IMR-90 (cell line): ENCODE results near the gene ADGRG3. TPM values are rescaled to one million over a fixed set of nuclear protein-coding genes. Genes with fewer than 3 reads are reported as not detected.

Experiments used
- ATAC-seq: fragments of 200-7000 bp; cut with Tn5 transposase; 2 replicates; pipeline ENCODE4 v1.9.1; 2020; ENCODE audit warnings: low read depth, mild to moderate bottlenecking, moderate library complexity
- BruUV-seq: library from RNA; stranded (reverse); fragments of 400-500 nt; replicated peaks from 2 replicates; lab custom pipeline; 2021; lab: Mats Ljungman, UMichigan
- CTCF ChIA-PET: fragments of 300-600 bp; formaldehyde crosslinking; extraction: SDS; loops from one replicate; lab custom pipeline; 2021; ENCODE audit warnings: antibody characterized with exemption; lab: Yijun Ruan, JAX
- POLR2A ChIA-PET: fragments of 300-600 bp; sonication (Branson Sonifier 250); formaldehyde crosslinking; loops from one replicate; lab custom pipeline; 2022; ENCODE audit warnings: antibody characterized with exemption; ENCODE audit not compliant: unreplicated experiment; lab: Charles Lee
- DNase-seq: peaks from one replicate; pipeline ENCODE4 v3.0.0; 2013
- H2AFZ ChIP-seq: replicated peaks from 2 replicates; pipeline ENCODE3; 2013; ENCODE audit warnings: low read length, mild to moderate bottlenecking; ENCODE audit not compliant: poor library complexity
- H2AK5ac ChIP-seq: 2 replicates; pipeline ENCODE4 v1.6.1; 2013; ENCODE audit warnings: low read depth, low read length, inconsistent platforms
- H2AK9ac ChIP-seq: replicated peaks from 2 replicates; pipeline ENCODE3; 2013; ENCODE audit warnings: mild to moderate bottlenecking, low read depth, low read length, moderate library complexity; ENCODE audit not compliant: poor library complexity
- H2BK120ac ChIP-seq: 2 replicates; pipeline ENCODE4 v1.6.1; 2013; ENCODE audit warnings: low read depth, low read length, inconsistent platforms
- H2BK15ac ChIP-seq: 3 replicates; pipeline ENCODE4 v1.6.1; 2013; ENCODE audit warnings: low read depth, low read length, inconsistent platforms
- H2BK20ac ChIP-seq: 2 replicates; pipeline ENCODE4 v1.6.1; 2013; ENCODE audit warnings: low read depth, mild to moderate bottlenecking, inconsistent platforms, low read length, moderate library complexity
- H2BK5ac ChIP-seq: 2 replicates; pipeline ENCODE4 v1.6.1; 2013; ENCODE audit warnings: mild to moderate bottlenecking, low read depth, low read length, inconsistent platforms; ENCODE audit not compliant: poor library complexity, severe bottlenecking
- H3K14ac ChIP-seq: replicated peaks from 2 replicates; pipeline ENCODE4 v1.6.1; 2013; ENCODE audit warnings: low read depth, low read length, inconsistent platforms
- H3K18ac ChIP-seq: 2 replicates; pipeline ENCODE4 v1.6.1; 2013; ENCODE audit warnings: low read depth, low read length, control low read depth
- H3K23ac ChIP-seq: 2 replicates; pipeline ENCODE4 v1.6.1; 2013; ENCODE audit warnings: low read depth, low read length, inconsistent platforms
- H3K27ac ChIP-seq: 2 replicates; pipeline ENCODE4 v1.5.1; 2013; ENCODE audit warnings: mild to moderate bottlenecking, control low read depth, low read length; ENCODE audit not compliant: insufficient read depth
- H3K27me3 ChIP-seq: 2 replicates; pipeline ENCODE4 v1.6.1; 2013; ENCODE audit warnings: low read length; ENCODE audit not compliant: control insufficient read depth, insufficient read depth
- H3K36me3 ChIP-seq: 2 replicates; pipeline ENCODE4 v1.6.1; 2013; ENCODE audit warnings: low read length, mixed read lengths; ENCODE audit not compliant: control insufficient read depth, insufficient read depth
- H3K4ac ChIP-seq: 2 replicates; pipeline ENCODE4 v1.6.1; 2013; ENCODE audit warnings: low read depth, low read length, inconsistent platforms
- H3K4me1 ChIP-seq: 2 replicates; pipeline ENCODE4 v1.6.1; 2013; ENCODE audit warnings: low read length, mixed read lengths; ENCODE audit not compliant: control insufficient read depth, insufficient read depth
- H3K4me2 ChIP-seq: 2 replicates; pipeline ENCODE4 v1.6.1; 2013; ENCODE audit warnings: low read depth, mild to moderate bottlenecking, control low read depth, low read length, moderate library complexity
- H3K4me3 ChIP-seq: 2 replicates; pipeline ENCODE4 v1.5.1; 2013; ENCODE audit warnings: low read depth, mild to moderate bottlenecking, control low read depth, low read length, moderate library complexity; ENCODE audit not compliant: insufficient read depth
- H3K56ac ChIP-seq: 2 replicates; pipeline ENCODE4 v1.6.1; 2013; ENCODE audit warnings: low read length, inconsistent platforms; ENCODE audit not compliant: insufficient read depth; ENCODE audit errors: extremely low read depth
- H3K79me1 ChIP-seq, 2 experiments: 2 replicates each; pipeline ENCODE4 v1.6.1; 2013; ENCODE audit warnings: low read length in 2 of 2, inconsistent platforms in 1 of 2, low read depth in 1 of 2
- H3K9ac ChIP-seq: 2 replicates; pipeline ENCODE4 v1.6.1; 2013; ENCODE audit warnings: low read depth, low read length, control low read depth
- H3K9me1 ChIP-seq: 2 replicates; pipeline ENCODE4 v1.6.1; 2013; ENCODE audit warnings: low read length, inconsistent platforms; ENCODE audit not compliant: insufficient read depth
- H3K9me3 ChIP-seq: 2 replicates; pipeline ENCODE4 v1.6.1; 2013; ENCODE audit warnings: low read length; ENCODE audit not compliant: control insufficient read depth, insufficient read depth
- H4K20me1 ChIP-seq: 2 replicates; pipeline ENCODE4 v1.6.1; 2013; ENCODE audit warnings: low read length, inconsistent platforms; ENCODE audit not compliant: insufficient read depth
- H4K5ac ChIP-seq: 2 replicates; pipeline ENCODE4 v1.6.1; 2013; ENCODE audit warnings: mild to moderate bottlenecking, low read depth, low read length, control low read depth
- H4K8ac ChIP-seq, 2 experiments: 2 replicates each; pipeline ENCODE4 v1.6.1; 2013; ENCODE audit warnings: low read depth in 2 of 2, low read length in 2 of 2, control low read depth in 1 of 2, inconsistent platforms in 1 of 2
- H4K91ac ChIP-seq: 2 replicates; pipeline ENCODE4 v1.6.1; 2013; ENCODE audit warnings: low read depth, low read length, inconsistent platforms; ENCODE audit not compliant: insufficient read depth
- BHLHE40 ChIP-seq: fragments of 150-350 bp; IDR thresholded peaks from 2 replicates; pipeline ENCODE4 v1.6.1; 2016; ENCODE audit warnings: mild to moderate bottlenecking, low read depth, low read length
- CEBPB ChIP-seq: IDR thresholded peaks from 2 replicates; pipeline ENCODE4 v1.6.1; 2012; ENCODE audit warnings: low read depth, low read length, improper control_type of control experiment
- CHD1 ChIP-seq: IDR thresholded peaks from 2 replicates; pipeline ENCODE4 v1.6.1; 2012; ENCODE audit warnings: low read depth, low read length, improper control_type of control experiment
- MAFK ChIP-seq: IDR thresholded peaks from 2 replicates; pipeline ENCODE4 v1.6.1; 2012; ENCODE audit warnings: low read depth, low read length, improper control_type of control experiment
- MAZ ChIP-seq: IDR thresholded peaks from 2 replicates; pipeline ENCODE4 v1.6.1; 2012; ENCODE audit warnings: low read depth, mild to moderate bottlenecking, low read length, improper control_type of control experiment, moderate library complexity, borderline replicate concordance
- MXI1 ChIP-seq: IDR thresholded peaks from 2 replicates; pipeline ENCODE4 v1.6.1; 2012; ENCODE audit warnings: low read depth, mild to moderate bottlenecking, low read length, moderate library complexity, borderline replicate concordance
- NFE2L2 ChIP-seq: fragments of 150-350 bp; IDR thresholded peaks from 2 replicates; pipeline ENCODE4 v1.6.1; 2016; ENCODE audit warnings: low read depth, mild to moderate bottlenecking, low read length
- POLR2A ChIP-seq: IDR thresholded peaks from 2 replicates; pipeline ENCODE4 v1.6.1; 2012; ENCODE audit warnings: mild to moderate bottlenecking, low read depth, low read length
- RAD21 ChIP-seq: IDR thresholded peaks from 2 replicates; pipeline ENCODE4 v1.6.1; 2012; ENCODE audit warnings: low read length, improper control_type of control experiment
- RCOR1 ChIP-seq: IDR thresholded peaks from 2 replicates; pipeline ENCODE4 v1.6.1; 2012; ENCODE audit warnings: mild to moderate bottlenecking, low read length, improper control_type of control experiment; ENCODE audit not compliant: insufficient replicate concordance
- RFX5 ChIP-seq: IDR thresholded peaks from 2 replicates; pipeline ENCODE4 v1.8.0; 2012; ENCODE audit warnings: low read depth, mild to moderate bottlenecking, low read length, moderate library complexity
- SMC3 ChIP-seq: fragments of 150-350 bp; IDR thresholded peaks from 2 replicates; pipeline ENCODE4 v1.6.1; 2016; ENCODE audit warnings: low read depth, mild to moderate bottlenecking, antibody characterized with exemption, low read length, moderate library complexity
- WGBS, 2 experiments: methylation state at CpG; one replicate each; pipeline versions ENCODE4 v1.1.5 to v1.1.7; 2013; ENCODE audit warnings: missing lambda C conversion rate in 2 of 2; ENCODE audit not compliant: insufficient read length in 1 of 2; ENCODE audit errors: extremely low coverage in 2 of 2; 5-methylcytosine and 5-hydroxymethylcytosine counted together
- dilution Hi-C: fragments of 300-500 bp; cut with HindIII; formaldehyde crosslinking; loops from one replicate; pipeline ENCODE4 v1.14.3; 2018; ENCODE audit warnings: low sequenced_read_pairs; ENCODE audit not compliant: unreplicated experiment
- in situ Hi-C: fragments of 300-500 bp; cut with MboI; formaldehyde crosslinking; loops from 3 replicates; pipeline ENCODE4 v1.14.3; 2019; ENCODE audit warnings: low sequenced_read_pairs, inconsistent platforms, mixed read lengths
- intact Hi-C: fragments of 100-400 bp; cut with micrococcal nuclease; formaldehyde crosslinking; loops from 2 replicates; pipeline ENCODE4 v1.10.0; 2022
- polyA plus RNA-seq, 3 experiments: library from polyadenylated mRNA; depleted of rRNA; stranded (reverse); fragments of >200 nt; gene quantifications; 2 replicates each; pipeline ENCODE4 v1.2.3, GENCODE V29; 2012; ENCODE audit warnings: low replicate concordance in 1 of 3
- total RNA-seq: library from RNA; depleted of rRNA; stranded (reverse); fragments of >200 nt; gene quantifications from 2 replicates; pipeline ENCODE4 v1.2.3, GENCODE V29; 2012
- TF ChIP-seq, protein P1 (sequence below): fragments of 150-350 bp; IDR thresholded peaks from 2 replicates; pipeline ENCODE4 v1.6.1; 2016; ENCODE audit warnings: low read depth, mild to moderate bottlenecking, low read length, moderate library complexity, borderline replicate concordance
- TF ChIP-seq, protein P2 (sequence below): conservative IDR thresholded peaks from 2 replicates; pipeline ENCODE4 v1.5.1; 2012; ENCODE audit warnings: mild to moderate bottlenecking, low read depth, low read length, improper control_type of control experiment
- TF ChIP-seq, protein P3 (sequence below): fragments of 150-350 bp; IDR thresholded peaks from 2 replicates; pipeline ENCODE4 v1.6.1; 2017; ENCODE audit warnings: mild to moderate bottlenecking, antibody characterized with exemption, low read length, low read depth

Gene ADGRG3
- total and polyA plus RNA-seq, 2 of the 4 experiments (the other 2 are of a cell fraction) = not detected

DNA sequence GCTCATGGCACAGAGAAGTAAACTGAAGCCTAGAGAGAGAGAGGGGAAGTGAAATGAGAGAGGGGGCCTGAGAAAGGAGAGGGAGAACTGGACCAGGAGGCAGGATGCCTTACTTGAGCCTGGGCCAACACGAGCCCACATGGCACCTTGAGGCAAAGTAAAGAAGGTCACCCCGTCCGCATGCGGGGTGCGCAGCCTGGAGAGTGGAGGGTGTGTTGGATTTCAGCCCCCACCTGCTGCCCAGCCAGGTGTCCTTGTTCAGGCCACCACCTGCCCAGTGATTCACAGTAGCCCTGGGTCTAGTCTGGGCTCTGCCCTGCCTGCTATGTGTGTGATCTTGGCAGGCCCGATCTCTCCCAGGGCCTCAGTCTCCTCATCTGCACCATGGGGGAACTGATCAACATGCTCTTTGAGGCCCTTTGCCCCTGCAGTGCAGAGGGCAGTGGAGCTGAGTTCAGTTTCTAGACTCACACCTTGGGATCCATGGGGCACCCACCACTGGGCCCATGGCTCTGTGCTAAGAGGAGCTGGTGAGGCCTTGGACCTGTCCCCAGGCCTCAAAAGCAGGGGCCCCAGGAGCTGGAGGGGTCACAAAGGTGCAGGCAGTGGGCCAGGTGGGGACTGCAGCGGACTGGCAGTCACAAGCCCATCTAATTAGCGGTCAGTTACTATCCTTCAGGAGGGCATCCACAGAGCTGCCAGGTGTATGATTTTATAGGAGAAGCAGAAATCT, 16.7 kb downstream of the ADGRG3 start:
- BruUV-seq = no TSS peak
- TF ChIP-seq BHLHE40 = no peak
- TF ChIP-seq NFE2L2 = no peak
- no peak for TF ChIP-seq RCOR1
- TF ChIP-seq CHD1 = no peak
- no peak for TF ChIP-seq MAFK
- no peak for TF ChIP-seq MXI1
- no peak for TF ChIP-seq CEBPB
- TF ChIP-seq MAZ = no peak
- TF ChIP-seq RAD21 = no peak
- TF ChIP-seq RFX5 = no peak
- TF ChIP-seq POLR2A = no peak
- TF ChIP-seq, protein P1, sequence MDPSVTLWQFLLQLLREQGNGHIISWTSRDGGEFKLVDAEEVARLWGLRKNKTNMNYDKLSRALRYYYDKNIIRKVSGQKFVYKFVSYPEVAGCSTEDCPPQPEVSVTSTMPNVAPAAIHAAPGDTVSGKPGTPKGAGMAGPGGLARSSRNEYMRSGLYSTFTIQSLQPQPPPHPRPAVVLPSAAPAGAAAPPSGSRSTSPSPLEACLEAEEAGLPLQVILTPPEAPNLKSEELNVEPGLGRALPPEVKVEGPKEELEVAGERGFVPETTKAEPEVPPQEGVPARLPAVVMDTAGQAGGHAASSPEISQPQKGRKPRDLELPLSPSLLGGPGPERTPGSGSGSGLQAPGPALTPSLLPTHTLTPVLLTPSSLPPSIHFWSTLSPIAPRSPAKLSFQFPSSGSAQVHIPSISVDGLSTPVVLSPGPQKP = no peak
- TF ChIP-seq, protein P2, sequence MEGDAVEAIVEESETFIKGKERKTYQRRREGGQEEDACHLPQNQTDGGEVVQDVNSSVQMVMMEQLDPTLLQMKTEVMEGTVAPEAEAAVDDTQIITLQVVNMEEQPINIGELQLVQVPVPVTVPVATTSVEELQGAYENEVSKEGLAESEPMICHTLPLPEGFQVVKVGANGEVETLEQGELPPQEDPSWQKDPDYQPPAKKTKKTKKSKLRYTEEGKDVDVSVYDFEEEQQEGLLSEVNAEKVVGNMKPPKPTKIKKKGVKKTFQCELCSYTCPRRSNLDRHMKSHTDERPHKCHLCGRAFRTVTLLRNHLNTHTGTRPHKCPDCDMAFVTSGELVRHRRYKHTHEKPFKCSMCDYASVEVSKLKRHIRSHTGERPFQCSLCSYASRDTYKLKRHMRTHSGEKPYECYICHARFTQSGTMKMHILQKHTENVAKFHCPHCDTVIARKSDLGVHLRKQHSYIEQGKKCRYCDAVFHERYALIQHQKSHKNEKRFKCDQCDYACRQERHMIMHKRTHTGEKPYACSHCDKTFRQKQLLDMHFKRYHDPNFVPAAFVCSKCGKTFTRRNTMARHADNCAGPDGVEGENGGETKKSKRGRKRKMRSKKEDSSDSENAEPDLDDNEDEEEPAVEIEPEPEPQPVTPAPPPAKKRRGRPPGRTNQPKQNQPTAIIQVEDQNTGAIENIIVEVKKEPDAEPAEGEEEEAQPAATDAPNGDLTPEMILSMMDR = no peak
- no peak for TF ChIP-seq SMC3
- TF ChIP-seq, protein P3, sequence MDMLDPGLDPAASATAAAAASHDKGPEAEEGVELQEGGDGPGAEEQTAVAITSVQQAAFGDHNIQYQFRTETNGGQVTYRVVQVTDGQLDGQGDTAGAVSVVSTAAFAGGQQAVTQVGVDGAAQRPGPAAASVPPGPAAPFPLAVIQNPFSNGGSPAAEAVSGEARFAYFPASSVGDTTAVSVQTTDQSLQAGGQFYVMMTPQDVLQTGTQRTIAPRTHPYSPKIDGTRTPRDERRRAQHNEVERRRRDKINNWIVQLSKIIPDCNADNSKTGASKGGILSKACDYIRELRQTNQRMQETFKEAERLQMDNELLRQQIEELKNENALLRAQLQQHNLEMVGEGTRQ = no peak
- H4K91ac ChIP-seq = no peak overlapping the region
- no peaks in the 10 kb centered on the region for H3K9me3 ChIP-seq
- H3K4me2 ChIP-seq = no peak overlapping the region
- no peaks in the 10 kb centered on the region for H3K79me1 ChIP-seq
- no peak overlapping the region for H2BK15ac ChIP-seq
- no peak overlapping the region for H4K8ac ChIP-seq
- H3K4me1 ChIP-seq = no peaks in the 10 kb centered on the region
- in situ Hi-C loops = no loop called here
- no peaks in the 10 kb centered on the region for H3K9me1 ChIP-seq
- 83% methylated on average over 3 of the region's 8 CpGs; no CpG with 5 or more reads in 1 of the 2 experiments for WGBS, 2 experiments
- no peak overlapping the region for H3K27ac ChIP-seq
- no peak overlapping the region for H4K5ac ChIP-seq
- no peak overlapping the region for H2BK5ac ChIP-seq
- no peak overlapping the region for H3K4ac ChIP-seq
- DNase-seq = no peak
- no peak overlapping the region for H3K14ac ChIP-seq
- H3K9ac ChIP-seq = no peak overlapping the region
- dilution Hi-C loops = no loop called here
- H2BK120ac ChIP-seq = no peak overlapping the region
- no peak overlapping the region for H3K23ac ChIP-seq
- no peaks in the 10 kb centered on the region for H4K20me1 ChIP-seq
- no peak overlapping the region for H2AK5ac ChIP-seq
- H3K56ac ChIP-seq = no peak overlapping the region
- ChIA-PET POLR2A (no interaction called here), CTCF (no interaction called here)
- no peak for ATAC-seq
- no peaks in the 10 kb centered on the region for H3K36me3 ChIP-seq
- H3K4me3 ChIP-seq = no peak overlapping the region
- H3K18ac ChIP-seq = no peak overlapping the region
- no peak overlapping the region for H2AK9ac ChIP-seq
- intact Hi-C loops = no loop called here
- peaks cover 61% of the 10 kb centered on the region for H3K27me3 ChIP-seq
- H2AFZ ChIP-seq = no peak overlapping the region
- no peak overlapping the region for H2BK20ac ChIP-seq
